ENCODE results near the gene SND1. TPM values are rescaled to one million over a fixed set of nuclear protein-coding genes. Genes with fewer than 3 reads are reported as not detected.
"Not testable (repeated sequence)": the region's sequence is repeated elsewhere in the genome, so short reads cannot be mapped to it uniquely, and the experiment has no call there.

The SND1 gene
- total RNA-seq, 2 donors from 2014 or later, result 91.0 to 111 TPM

DNA sequence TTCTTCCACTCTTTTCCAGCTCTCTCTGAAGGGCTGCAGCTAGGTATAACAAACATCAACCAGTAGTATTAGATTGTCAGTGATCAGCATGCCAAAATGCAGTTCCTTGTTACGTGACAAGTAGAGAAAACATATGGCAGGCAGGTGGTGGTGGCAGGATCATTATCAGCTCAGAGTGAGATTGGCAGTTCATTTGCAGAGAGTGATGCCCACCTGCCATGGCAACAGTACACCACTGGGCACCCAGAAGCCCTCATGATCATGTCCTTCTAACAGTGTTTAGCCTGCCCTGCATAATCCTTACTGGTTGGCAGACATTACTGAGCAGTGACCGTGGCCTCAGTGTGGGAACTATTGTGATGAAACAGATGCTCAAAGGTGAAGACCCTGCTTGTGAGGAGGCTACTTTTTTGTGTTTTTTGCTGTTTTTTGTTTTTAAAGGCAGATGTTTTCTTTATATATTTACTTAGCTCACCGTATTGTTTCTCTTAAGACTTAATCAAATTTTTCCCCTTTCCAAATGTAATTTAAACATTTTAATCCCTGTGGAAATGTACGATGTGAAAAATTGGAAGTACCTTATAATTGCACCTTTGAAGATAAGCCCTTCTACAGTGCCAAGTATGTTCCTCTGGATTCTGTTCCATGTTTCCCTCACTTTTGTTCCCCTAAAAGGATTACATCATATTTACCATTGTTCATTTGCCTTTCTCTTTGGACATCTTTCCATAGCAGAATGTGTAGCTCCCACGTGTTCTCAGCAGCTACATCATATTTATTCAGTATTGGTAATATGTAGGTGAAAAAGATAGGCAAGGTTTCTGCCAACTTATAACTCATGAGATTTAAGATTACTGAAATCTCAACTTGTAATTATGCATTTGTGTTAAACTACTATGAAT, 179.6 kb downstream of the SND1 start:
- H3K27me3 ChIP-seq (replicated peaks; ENCODE audit: insufficient read depth), result no peaks in the 10 kb centered on the region
- ATAC-seq (ENCODE audit: insufficient number of reproducible peaks, low FRiP score, low read depth), result no peak
- H3K9me3 ChIP-seq, result no peaks in the 10 kb centered on the region
- no peak overlapping the region for H3K4me3 ChIP-seq
- no peak overlapping the region for H3K27ac ChIP-seq
- no peak for DNase-seq (ENCODE audit: low spot score)
- no peaks in the 10 kb centered on the region for H3K36me3 ChIP-seq
- TF ChIP-seq, protein P1, sequence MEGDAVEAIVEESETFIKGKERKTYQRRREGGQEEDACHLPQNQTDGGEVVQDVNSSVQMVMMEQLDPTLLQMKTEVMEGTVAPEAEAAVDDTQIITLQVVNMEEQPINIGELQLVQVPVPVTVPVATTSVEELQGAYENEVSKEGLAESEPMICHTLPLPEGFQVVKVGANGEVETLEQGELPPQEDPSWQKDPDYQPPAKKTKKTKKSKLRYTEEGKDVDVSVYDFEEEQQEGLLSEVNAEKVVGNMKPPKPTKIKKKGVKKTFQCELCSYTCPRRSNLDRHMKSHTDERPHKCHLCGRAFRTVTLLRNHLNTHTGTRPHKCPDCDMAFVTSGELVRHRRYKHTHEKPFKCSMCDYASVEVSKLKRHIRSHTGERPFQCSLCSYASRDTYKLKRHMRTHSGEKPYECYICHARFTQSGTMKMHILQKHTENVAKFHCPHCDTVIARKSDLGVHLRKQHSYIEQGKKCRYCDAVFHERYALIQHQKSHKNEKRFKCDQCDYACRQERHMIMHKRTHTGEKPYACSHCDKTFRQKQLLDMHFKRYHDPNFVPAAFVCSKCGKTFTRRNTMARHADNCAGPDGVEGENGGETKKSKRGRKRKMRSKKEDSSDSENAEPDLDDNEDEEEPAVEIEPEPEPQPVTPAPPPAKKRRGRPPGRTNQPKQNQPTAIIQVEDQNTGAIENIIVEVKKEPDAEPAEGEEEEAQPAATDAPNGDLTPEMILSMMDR (IDR thresholded peaks at IDR 0.05), result no peak
- H3K4me1 ChIP-seq (ENCODE audit: control insufficient read depth in 1 of 2, low read depth in 2 of 2), result no peaks in the 10 kb centered on the region

DNA sequence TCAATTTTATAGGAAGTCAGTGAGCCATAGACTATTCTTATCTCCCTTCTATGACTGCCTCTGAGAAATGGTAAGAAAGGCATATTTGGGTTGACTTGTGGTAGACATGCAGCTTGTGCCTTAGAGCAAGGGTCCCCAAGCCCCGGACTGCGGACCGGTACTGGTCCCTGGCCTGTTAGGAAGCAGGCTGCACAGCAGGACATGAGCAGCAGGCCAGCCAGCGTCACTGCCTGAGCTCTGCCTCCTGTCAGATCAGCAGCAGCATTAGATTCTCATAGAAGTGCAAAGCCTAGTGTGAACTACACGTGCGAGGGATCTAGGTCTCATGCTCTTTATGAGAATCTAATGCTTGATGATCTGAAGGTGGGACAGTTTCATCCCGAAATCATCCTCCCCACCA, 180.6 kb downstream of the SND1 start:
- Histone ChIP-seq H3K27ac (no peak overlapping the region), H3K36me3 (no peaks in the 10 kb centered on the region), H3K4me1 (ENCODE audit: control insufficient read depth in 1 of 2, low read depth in 2 of 2) (no peaks in the 10 kb centered on the region), H3K9me3 (peaks cover 3% of the 10 kb centered on the region), H3K4me3 (no peak overlapping the region), H3K27me3 (replicated peaks; ENCODE audit: insufficient read depth) (no peaks in the 10 kb centered on the region)
- no peak for DNase-seq (ENCODE audit: low spot score)
- no peak for ATAC-seq (ENCODE audit: insufficient number of reproducible peaks, low FRiP score, low read depth)
- TF ChIP-seq, protein P1 (IDR thresholded peaks at IDR 0.05), result no peak

DNA sequence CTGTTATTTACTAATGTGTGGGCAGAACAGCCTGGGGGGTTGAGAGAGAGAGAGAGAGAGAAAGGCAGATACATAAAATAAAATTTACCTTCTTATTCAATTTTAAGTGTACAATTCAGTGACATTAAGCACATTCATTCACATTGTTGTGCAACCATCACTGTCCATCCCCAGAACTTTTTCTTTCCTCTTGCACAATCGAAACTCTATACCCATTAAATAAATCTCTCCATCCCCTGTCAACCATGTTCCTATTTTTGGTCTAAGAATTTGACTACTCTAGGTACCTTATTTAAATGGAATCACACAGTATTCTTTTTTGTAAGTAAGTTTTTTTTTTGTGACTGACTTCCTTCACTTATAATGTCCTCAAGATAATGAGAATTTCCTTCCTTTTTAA, 181.6 kb downstream of the SND1 start:
- DNase-seq (ENCODE audit: low spot score), result no peak
- TF ChIP-seq, protein P1 (IDR thresholded peaks at IDR 0.05), result no peak
- Histone ChIP-seq H3K9me3 (peaks cover 7% of the 10 kb centered on the region), H3K27ac (no peak overlapping the region), H3K4me1 (ENCODE audit: control insufficient read depth in 1 of 2, low read depth in 2 of 2) (peaks cover 0 to under 1% of the 10 kb centered on the region in 2 donors), H3K4me3 (no peak overlapping the region), H3K36me3 (no peaks in the 10 kb centered on the region), H3K27me3 (replicated peaks; ENCODE audit: insufficient read depth) (no peaks in the 10 kb centered on the region)
- ATAC-seq (ENCODE audit: insufficient number of reproducible peaks, low FRiP score, low read depth), result no peak

DNA sequence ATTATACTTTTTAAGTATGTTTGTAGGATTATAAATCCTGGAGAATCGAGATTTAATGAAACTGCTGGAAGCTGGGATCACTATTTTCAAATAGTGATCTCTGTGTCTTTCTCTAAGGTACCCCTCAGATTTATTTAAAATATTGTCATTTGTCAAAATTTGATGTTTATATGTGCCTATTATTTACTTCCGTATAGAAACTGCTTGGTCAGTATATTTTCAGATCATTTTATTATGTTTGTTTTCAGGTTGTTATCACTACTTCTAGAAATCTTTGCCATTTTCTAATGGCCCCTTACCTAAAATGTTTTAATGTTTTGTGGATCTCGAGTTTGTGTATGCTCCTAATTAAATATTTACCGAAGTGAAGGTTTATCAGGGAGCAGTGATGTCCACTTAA, 183.7 kb downstream of the SND1 start:
- TF ChIP-seq, protein P1 (IDR thresholded peaks at IDR 0.05), result no peak
- no peak overlapping the region for H3K4me3 ChIP-seq
- no peak overlapping the region for H3K27ac ChIP-seq
- H3K4me1 ChIP-seq (ENCODE audit: control insufficient read depth in 1 of 2, low read depth in 2 of 2), result peaks cover 0 to 8% of the 10 kb centered on the region in 2 donors
- H3K36me3 ChIP-seq, result no peaks in the 10 kb centered on the region
- H3K27me3 ChIP-seq (replicated peaks; ENCODE audit: insufficient read depth), result no peaks in the 10 kb centered on the region
- no peak for DNase-seq (ENCODE audit: low spot score)
- ATAC-seq (ENCODE audit: insufficient number of reproducible peaks, low FRiP score, low read depth), result no peak
- H3K9me3 ChIP-seq, result peaks cover 7% of the 10 kb centered on the region

DNA sequence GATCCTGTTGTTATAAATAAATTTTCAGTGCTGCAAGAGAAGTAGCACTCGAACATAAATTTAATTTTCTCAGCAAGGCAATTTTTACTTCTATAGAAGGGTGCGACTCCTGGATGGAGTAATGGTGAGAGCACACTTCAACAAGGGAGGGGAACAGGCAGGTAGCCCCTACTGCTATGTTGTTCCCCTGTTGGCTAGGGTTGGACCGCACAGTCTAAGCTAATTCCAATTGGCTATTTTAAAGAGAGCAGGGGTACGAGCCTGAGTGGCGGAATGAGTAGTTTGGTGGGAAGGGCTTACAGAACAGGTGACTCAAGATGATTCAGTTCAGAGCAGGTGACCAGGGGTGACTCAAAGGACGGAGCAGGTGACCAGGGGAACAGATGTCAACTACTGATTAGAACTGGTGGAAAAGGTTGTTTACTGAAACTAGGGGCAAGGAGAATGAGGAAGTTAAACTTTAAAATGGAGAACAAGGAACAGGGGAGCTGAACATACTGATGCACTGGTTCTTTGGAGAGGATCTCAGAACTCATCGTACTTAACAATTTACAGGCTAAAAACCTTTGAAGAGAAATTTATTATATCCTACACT, 185.9 kb downstream of the SND1 start:
- not testable (repeated sequence) for DNase-seq (ENCODE audit: low spot score); H3K9me3 ChIP-seq; H3K36me3 ChIP-seq; H3K27ac ChIP-seq; ATAC-seq (ENCODE audit: insufficient number of reproducible peaks, low FRiP score, low read depth); H3K4me1 ChIP-seq (ENCODE audit: control insufficient read depth in 1 of 2, low read depth in 2 of 2); H3K4me3 ChIP-seq; H3K27me3 ChIP-seq (replicated peaks; ENCODE audit: insufficient read depth)
